IPS-18a (cell line): ENCODE measurements around the gene GSAP.
"Not testable (repeated sequence)": the region's sequence is repeated elsewhere in the genome, so short reads cannot be mapped to it uniquely, and the experiment has no call there.

Source experiments
- H3K27ac ChIP-seq: one replicate; pipeline ENCODE4 v1.5.1; 2013; ENCODE audit warnings: low read length
- H3K27me3 ChIP-seq: one replicate; pipeline ENCODE4 v1.6.1; 2013; ENCODE audit warnings: mild to moderate bottlenecking, low read length; ENCODE audit not compliant: control insufficient read depth, insufficient read depth
- H3K36me3 ChIP-seq: one replicate; pipeline ENCODE4 v1.6.1; 2013; ENCODE audit warnings: low read depth, low read length; ENCODE audit not compliant: control insufficient read depth
- H3K4me1 ChIP-seq: one replicate; pipeline ENCODE4 v1.6.1; 2013; ENCODE audit warnings: low read depth, low read length; ENCODE audit not compliant: control insufficient read depth
- H3K4me3 ChIP-seq: one replicate; pipeline ENCODE4 v1.5.1; 2013; ENCODE audit warnings: low read length
- H3K9ac ChIP-seq: one replicate; pipeline ENCODE4 v1.6.1; 2013; ENCODE audit warnings: mild to moderate bottlenecking, low read length, moderate library complexity
- H3K9me3 ChIP-seq: one replicate; pipeline ENCODE4 v1.6.1; 2013; ENCODE audit warnings: low read depth, low read length; ENCODE audit not compliant: control insufficient read depth

Gene GSAP

DNA sequence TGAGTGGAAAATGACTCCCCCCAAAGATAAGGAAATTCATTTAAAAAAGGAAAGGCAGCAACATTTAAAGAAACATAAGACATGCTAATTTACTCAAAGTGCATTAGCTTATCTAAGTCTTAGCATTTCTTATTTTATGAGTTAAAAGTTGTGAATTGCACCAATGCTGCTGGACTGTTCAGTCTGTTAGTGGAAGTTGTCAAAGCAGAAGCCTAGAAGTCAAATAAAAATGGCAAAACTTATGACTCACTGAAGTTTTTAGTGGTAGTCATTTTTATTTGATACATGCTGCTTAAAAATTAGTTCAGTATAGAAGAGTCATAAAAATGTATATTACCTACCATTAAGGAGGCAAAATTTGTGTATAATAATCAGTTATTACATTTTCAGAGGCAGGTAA lies 125.7 kb downstream of the GSAP start:
- H3K4me1 ChIP-seq, result no peaks in the 10 kb centered on the region
- no peak overlapping the region for H3K4me3 ChIP-seq
- H3K9ac ChIP-seq, result no peak overlapping the region
- no peak overlapping the region for H3K27ac ChIP-seq
- no peaks in the 10 kb centered on the region for H3K27me3 ChIP-seq
- H3K36me3 ChIP-seq, result no peaks in the 10 kb centered on the region
- no peaks in the 10 kb centered on the region for H3K9me3 ChIP-seq

DNA sequence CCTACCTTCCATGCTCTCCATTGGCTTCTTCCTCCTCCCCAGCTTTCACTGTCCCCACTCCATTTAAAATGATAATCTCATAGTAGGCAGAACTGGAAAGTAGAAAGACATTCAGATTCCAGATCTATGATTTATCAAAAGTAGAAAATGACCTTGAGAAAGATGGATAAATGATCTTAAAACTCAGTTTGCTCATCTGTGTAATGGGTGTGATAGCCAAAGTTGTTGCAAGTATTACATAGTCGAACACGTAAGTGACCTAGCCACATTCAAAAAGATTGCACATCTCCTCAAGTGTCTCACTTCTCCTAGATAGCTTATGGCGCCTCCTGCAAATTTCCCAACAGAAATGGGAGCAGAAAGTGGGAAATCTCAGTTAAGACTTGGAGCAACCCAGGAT lies 126.8 kb downstream of the GSAP start:
- Histone ChIP-seq H3K27ac (no peak overlapping the region), H3K4me3 (no peak overlapping the region), H3K9me3 (no peaks in the 10 kb centered on the region), H3K4me1 (no peaks in the 10 kb centered on the region), H3K9ac (no peak overlapping the region), H3K27me3 (no peaks in the 10 kb centered on the region), H3K36me3 (no peaks in the 10 kb centered on the region)

DNA sequence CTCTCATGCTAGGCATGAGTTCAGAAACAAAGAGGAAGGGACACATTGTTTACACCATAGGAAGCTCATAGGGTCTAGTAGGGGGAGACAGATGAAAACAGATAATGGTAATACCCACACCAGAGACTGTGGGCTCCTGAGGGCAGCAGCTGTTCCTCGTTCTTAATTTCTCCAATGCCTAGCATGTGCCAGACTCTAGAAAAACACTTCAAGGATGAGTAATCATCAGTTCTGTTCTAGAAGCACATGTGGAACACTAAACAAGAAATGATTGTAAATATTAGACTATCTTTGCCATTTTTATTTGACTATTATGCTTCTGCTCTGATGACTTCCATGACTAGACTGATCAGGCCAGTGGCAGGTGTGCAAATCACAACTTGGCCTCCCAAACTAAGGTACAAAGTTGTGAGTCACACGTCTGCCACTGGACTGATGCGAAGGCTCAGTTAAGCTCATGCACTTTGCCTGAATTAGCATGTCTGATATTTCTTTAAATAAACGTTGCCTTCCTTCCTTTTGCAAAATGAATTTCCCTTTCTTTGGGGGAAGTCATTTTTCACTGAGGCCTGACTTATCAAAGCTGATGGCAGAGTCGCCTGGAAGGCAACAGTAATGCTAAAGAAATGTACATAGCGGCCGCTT lies 127.4 kb downstream of the GSAP start:
- Histone ChIP-seq H3K9ac (no peak overlapping the region), H3K36me3 (no peaks in the 10 kb centered on the region), H3K27me3 (no peaks in the 10 kb centered on the region), H3K4me3 (no peak overlapping the region), H3K9me3 (no peaks in the 10 kb centered on the region), H3K27ac (no peak overlapping the region), H3K4me1 (no peaks in the 10 kb centered on the region)

DNA sequence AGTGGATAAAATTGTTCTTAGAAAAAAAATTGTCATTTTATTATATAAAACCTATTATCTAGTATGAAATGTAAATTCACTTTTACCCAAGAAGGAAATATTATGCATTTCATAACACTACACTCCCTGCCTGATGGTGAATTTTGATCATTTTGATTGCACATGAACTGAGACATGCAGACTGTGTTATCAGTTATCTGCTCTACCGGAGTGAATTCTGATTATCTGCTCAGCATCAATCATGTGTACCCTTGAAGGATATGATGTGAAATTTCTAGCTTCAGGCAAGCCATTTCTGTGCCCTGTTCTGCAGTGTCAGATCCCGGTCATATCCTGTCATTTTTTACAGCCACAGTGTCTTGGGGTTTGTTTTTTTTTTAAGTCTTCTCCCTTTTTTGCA lies 131.5 kb downstream of the GSAP start:
- Histone ChIP-seq H3K9ac (no peak overlapping the region), H3K36me3 (no peaks in the 10 kb centered on the region), H3K27me3 (no peaks in the 10 kb centered on the region), H3K4me1 (no peaks in the 10 kb centered on the region), H3K9me3 (no peaks in the 10 kb centered on the region), H3K4me3 (no peak overlapping the region), H3K27ac (no peak overlapping the region)

DNA sequence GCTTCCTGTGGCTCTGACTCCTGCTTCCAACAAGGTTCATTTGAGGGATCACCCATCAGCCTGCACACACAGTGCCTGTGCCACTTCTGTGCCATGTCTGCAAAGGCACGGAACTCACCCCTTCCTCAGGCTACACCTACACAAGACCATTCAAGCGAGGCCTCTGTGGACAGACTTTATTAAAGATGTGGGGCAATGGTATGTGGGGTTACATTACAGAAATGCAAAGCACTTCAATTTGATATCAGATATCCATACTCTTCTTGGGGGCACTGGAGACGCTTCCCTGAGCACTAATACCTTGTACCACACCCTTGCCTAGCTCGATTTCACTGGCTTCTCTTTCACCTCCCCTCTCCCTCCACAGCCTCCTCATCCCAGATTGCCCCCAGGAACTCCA lies 132.1 kb downstream of the GSAP start:
- no peaks in the 10 kb centered on the region for H3K27me3 ChIP-seq
- no peaks in the 10 kb centered on the region for H3K9me3 ChIP-seq
- H3K9ac ChIP-seq, result no peak overlapping the region
- H3K4me1 ChIP-seq, result no peaks in the 10 kb centered on the region
- no peaks in the 10 kb centered on the region for H3K36me3 ChIP-seq
- H3K27ac ChIP-seq, result no peak overlapping the region
- H3K4me3 ChIP-seq, result no peak overlapping the region

DNA sequence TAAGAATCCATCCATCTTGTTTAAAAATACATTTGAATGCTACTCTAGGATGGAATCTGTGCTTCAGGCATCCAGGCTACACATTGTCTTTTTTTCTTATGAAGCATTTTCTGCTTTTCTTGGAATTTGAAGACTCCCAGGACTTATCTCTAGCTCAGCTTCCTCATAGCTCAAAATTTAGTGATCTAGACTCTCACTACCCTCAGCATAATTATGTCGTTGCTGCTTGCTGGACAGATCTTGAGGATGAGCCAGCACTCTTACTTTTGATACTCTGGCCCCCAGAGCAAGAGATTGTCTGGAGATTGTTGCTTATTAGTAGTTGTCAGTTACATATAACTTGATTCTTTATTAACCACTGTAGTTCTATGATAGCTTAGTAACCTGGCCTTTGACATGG lies 133.3 kb downstream of the GSAP start:
- Histone ChIP-seq H3K4me1 (no peaks in the 10 kb centered on the region), H3K9ac (no peak overlapping the region), H3K27ac (no peak overlapping the region), H3K27me3 (no peaks in the 10 kb centered on the region), H3K4me3 (no peak overlapping the region), H3K9me3 (no peaks in the 10 kb centered on the region), H3K36me3 (no peaks in the 10 kb centered on the region)

DNA sequence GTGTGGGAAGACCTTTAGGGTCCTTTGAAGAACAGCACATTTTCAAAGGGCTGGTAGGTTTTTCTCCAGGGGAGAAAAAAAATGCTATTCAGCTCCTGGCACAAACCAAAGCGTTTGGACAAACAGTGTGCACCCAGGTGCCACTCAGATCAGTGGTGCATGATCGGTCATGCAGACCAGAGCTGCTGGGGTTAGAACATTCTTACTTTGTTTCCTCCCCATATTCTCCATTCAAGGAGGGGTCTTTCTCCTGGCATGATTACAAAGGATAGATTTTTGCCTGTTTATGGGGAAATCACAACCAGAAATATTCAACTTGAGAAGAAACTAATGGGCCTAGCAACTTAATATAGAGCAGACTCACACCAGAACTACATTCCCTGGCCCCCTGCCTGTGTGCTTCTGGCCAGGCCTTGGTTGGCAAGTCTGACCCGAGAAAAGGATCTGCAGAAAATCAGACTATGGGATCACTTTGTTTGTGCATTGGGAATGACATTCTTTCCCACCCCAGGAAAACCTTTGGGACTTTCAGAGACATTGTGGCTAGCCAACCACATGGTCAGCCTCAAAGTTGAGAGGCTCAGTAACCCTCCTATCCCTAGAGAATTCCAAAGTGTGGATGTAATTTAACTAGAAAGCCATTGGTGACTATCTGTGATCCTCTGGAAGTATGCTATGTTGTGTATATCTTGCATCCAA lies 134.2 kb downstream of the GSAP start:
- Histone ChIP-seq H3K4me1 (no peaks in the 10 kb centered on the region), H3K36me3 (no peaks in the 10 kb centered on the region), H3K4me3 (no peak overlapping the region), H3K27me3 (no peaks in the 10 kb centered on the region), H3K9me3 (no peaks in the 10 kb centered on the region), H3K9ac (no peak overlapping the region), H3K27ac (no peak overlapping the region)

DNA sequence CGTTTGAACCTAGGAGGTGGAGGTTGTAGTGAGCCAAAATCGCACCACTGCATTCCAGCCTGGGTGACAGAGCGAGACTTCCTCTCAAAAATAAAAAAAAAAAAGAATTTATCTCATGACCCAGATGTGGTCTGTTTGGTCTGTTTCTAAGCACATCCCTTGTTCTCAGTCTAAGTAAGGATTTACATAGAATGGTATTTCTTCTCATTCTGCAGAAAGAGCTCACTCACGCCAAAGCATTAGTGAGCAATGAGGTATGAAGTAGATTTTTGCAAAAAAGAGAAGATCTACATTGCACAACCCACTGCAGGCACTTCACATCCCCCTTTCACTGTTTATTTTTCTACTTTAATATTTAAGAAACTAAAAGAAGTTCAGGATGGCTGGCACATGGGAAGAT lies 140.0 kb downstream of the GSAP start:
- Histone ChIP-seq H3K4me3 (no peak overlapping the region), H3K9me3 (no peaks in the 10 kb centered on the region), H3K27ac (no peak overlapping the region), H3K9ac (no peak overlapping the region), H3K4me1 (no peaks in the 10 kb centered on the region), H3K27me3 (no peaks in the 10 kb centered on the region), H3K36me3 (no peaks in the 10 kb centered on the region)

DNA sequence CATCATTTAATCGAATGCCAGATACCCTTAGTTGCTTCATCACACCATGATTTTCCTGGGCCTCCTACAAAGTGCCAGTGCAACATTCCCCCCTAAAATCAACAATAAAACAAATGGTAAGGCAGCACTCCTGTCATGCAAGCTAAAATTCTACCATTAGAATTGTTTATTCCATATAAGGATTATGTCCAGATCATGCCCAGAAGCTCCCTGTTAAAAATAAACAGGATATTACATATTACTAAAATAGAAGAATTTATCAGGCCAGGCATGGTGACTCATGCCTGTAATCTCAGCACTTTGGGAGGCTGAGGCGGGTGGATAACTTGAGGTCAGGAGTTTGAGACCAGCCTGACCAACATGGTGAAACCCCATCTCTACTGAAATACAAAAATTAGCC lies 140.5 kb downstream of the GSAP start:
- H3K9me3 ChIP-seq, H3K4me1 ChIP-seq, H3K36me3 ChIP-seq, H3K27ac ChIP-seq, H3K9ac ChIP-seq, H3K27me3 ChIP-seq, H3K4me3 ChIP-seq: not testable (repeated sequence)

DNA sequence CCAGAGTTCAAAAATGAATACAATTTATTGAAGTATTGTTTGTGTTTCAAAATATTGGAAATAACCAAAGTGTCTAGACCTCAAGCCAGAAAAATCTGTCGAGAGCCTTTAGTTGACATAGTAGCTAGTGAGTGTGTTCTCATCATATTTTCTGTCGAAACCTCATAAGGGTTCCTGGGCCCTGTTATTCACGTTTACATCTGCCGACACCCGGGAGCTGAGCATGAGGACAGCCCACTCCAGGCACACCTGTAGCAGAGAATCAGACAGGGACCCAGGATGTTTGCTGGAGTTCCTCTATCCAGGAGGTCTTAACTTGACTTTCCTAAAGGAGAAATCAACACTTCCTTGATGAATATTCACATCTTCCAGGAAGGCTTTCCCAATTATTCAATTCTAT lies 144.4 kb downstream of the GSAP start:
- Histone ChIP-seq H3K27ac (no peak overlapping the region), H3K36me3 (no peaks in the 10 kb centered on the region), H3K27me3 (no peaks in the 10 kb centered on the region), H3K9me3 (no peaks in the 10 kb centered on the region), H3K4me1 (no peaks in the 10 kb centered on the region), H3K9ac (no peak overlapping the region), H3K4me3 (no peak overlapping the region)

DNA sequence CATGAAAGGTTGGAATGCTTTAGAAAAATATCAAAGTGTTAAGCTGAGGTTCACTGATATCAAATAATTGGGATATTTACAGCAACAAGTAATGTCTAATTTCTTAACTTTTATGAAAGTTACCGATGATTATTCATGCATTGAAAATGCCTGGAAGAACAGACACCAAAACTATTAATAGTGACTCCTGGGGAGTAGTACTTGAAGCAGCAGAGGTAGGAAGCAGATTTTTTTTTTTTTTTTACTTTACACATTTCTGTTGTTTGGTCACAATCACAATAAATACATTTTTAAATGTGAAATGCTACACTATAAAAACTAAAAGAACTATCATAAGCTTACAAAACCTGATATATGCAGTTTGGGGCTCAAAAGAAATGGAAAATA lies 146.1 kb downstream of the GSAP start:
- no peak overlapping the region for H3K4me3 ChIP-seq
- H3K9me3 ChIP-seq, result no peaks in the 10 kb centered on the region
- no peaks in the 10 kb centered on the region for H3K36me3 ChIP-seq
- no peaks in the 10 kb centered on the region for H3K4me1 ChIP-seq
- no peaks in the 10 kb centered on the region for H3K27me3 ChIP-seq
- H3K27ac ChIP-seq, result no peak overlapping the region
- H3K9ac ChIP-seq, result no peak overlapping the region

DNA sequence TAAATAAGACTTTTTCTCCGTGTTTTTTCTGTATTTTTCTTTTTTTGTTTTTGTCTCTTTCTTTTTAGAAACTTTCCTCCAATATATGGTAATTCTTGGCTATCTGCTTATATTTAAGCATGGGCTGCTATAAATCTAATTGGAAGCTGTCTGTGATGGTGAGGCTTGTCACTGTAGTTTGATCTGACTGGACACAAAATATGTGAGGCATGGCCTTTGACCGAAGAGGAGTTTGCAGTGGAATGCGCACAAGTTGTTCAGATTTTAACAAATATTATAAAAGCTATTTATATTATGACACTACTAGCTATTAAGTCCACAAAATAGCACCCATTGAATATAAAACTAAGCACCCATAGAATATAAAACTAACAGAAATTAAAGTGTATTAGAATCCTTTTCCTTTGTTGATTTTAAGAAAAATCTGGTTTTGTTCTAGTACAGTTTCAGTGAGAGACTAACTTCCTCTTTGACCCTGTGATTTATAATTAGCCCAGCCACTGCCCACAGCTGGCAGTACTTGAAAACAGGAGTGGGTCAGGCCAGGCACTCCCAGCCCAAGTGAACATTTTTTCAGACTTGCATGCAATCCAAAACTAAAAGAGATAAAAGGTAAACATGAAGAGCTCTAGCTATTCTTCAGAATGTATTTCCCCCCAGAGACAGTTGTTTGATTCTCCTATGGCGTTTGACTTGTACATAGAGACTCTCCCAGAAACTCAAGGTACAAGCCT lies 146.6 kb downstream of the GSAP start:
- H3K4me1 ChIP-seq, result no peaks in the 10 kb centered on the region
- no peak overlapping the region for H3K9ac ChIP-seq
- H3K27ac ChIP-seq, result no peak overlapping the region

More for the DNA sequence above, 146.6 kb downstream of the GSAP start:
- H3K4me3 ChIP-seq, result no peak overlapping the region
- H3K36me3 ChIP-seq, result no peaks in the 10 kb centered on the region
- no peaks in the 10 kb centered on the region for H3K9me3 ChIP-seq
- no peaks in the 10 kb centered on the region for H3K27me3 ChIP-seq
